Colonic mucosa (tissue), 4 donors: ENCODE measurements around the gene CEP152. TPM values are rescaled to one million over a fixed set of nuclear protein-coding genes. Genes with fewer than 3 reads are reported as not detected.

Experiments used
- DNase-seq: peaks from one replicate; pipeline ENCODE4 v3.0.0-alpha.2; 2020
- H3K27ac ChIP-seq: fragments of 200-600 bp; one replicate; pipeline ENCODE4 v1.8.0; 2021
- H3K27me3 ChIP-seq: fragments of 200-600 bp; one replicate; pipeline ENCODE4 v1.8.0; 2021
- H3K36me3 ChIP-seq: fragments of 200-600 bp; one replicate; pipeline ENCODE4 v1.8.0; 2021
- H3K4me1 ChIP-seq: fragments of 200-600 bp; one replicate; pipeline ENCODE4 v1.8.0; 2021; ENCODE audit warnings: mild to moderate bottlenecking
- H3K4me3 ChIP-seq: fragments of 200-600 bp; one replicate; pipeline ENCODE4 v1.8.0; 2021
- H3K9ac ChIP-seq, 2 donors: one replicate each; pipeline ENCODE4 v1.7.0; 2013; ENCODE audit warnings: control low read depth in 2 of 2, low read depth in 2 of 2, low read length in 2 of 2
- H3K9me3 ChIP-seq: fragments of 200-600 bp; one replicate; pipeline ENCODE4 v1.8.0; 2021
- CTCF ChIP-seq: fragments of 200-600 bp; IDR thresholded peaks from one replicate; pipeline ENCODE4 v1.8.0; 2022; ENCODE audit warnings: antibody characterized with exemption, mild to moderate bottlenecking
- intact Hi-C: fragments of 100-400 bp; cut with DNase I; formaldehyde crosslinking; loops from one replicate; pipeline ENCODE4 v1.14.1; 2022
- total RNA-seq, 2 donors: library from RNA; stranded (reverse); fragmentation: NEBNext Ultra II Directional in 1 of 2; extraction: Animal tissue kit (Norgen Biotek cat#: 25700) in 1 of 2; gene quantifications; one replicate each; pipeline ENCODE4 v1.2.1, GENCODE V29; 2021
- donor health status: healthy.
- donor health status: DM: no; HTN: no; CAD: no.
- donor health status: DM: no; HTN: no; CAD: no.

The CEP152 gene
- total RNA-seq, 2 donors from 2014 or later, result 4.8 to 11.8 TPM

GRCh38 chr15:48806151-48806550 is 4.7 kb downstream of the CEP152 start:
- Histone ChIP-seq H3K4me3 (no peak overlapping the region), H3K9me3 (no peaks in the 10 kb centered on the region), H3K4me1 (no peaks in the 10 kb centered on the region), H3K9ac (no peak overlapping the region), H3K27ac (no peak overlapping the region), H3K36me3 (no peaks in the 10 kb centered on the region), H3K27me3 (no peaks in the 10 kb centered on the region)
- no peak for TF ChIP-seq CTCF
- intact Hi-C loops, result no loop called here
- no peak for DNase-seq

- Histone ChIP-seq H3K4me3 (no peak overlapping the region), H3K27me3 (no peaks in the 10 kb centered on the region), H3K4me1 (no peaks in the 10 kb centered on the region), H3K27ac (no peak overlapping the region), H3K9me3 (no peaks in the 10 kb centered on the region), H3K36me3 (no peaks in the 10 kb centered on the region), H3K9ac (no peak overlapping the region)
- intact Hi-C loops, result no loop called here
- TF ChIP-seq CTCF, result no peak
- no peak for DNase-seq
Observed at GRCh38 chr15:48805591-48805990, 5.3 kb downstream of the CEP152 start.

- Histone ChIP-seq H3K27me3 (no peaks in the 10 kb centered on the region), H3K4me1 (no peaks in the 10 kb centered on the region), H3K36me3 (no peaks in the 10 kb centered on the region), H3K27ac (no peak overlapping the region), H3K4me3 (no peak overlapping the region), H3K9me3 (no peaks in the 10 kb centered on the region), H3K9ac (no peak overlapping the region)
- TF ChIP-seq CTCF, result no peak
- intact Hi-C loops, result no loop called here
- DNase-seq, result no peak
Observed at GRCh38 chr15:48803877-48804276, 7.0 kb downstream of the CEP152 start.

- no peak for DNase-seq
- no peak overlapping the region for H3K27ac ChIP-seq
- intact Hi-C loops, result no loop called here
- H3K4me1 ChIP-seq, result no peaks in the 10 kb centered on the region
- no peak for TF ChIP-seq CTCF
- H3K9me3 ChIP-seq, result no peaks in the 10 kb centered on the region
- H3K36me3 ChIP-seq, result no peaks in the 10 kb centered on the region
- no peak overlapping the region for H3K4me3 ChIP-seq
- H3K27me3 ChIP-seq, result no peaks in the 10 kb centered on the region
- H3K9ac ChIP-seq, result no peak overlapping the region
Observed at GRCh38 chr15:48802867-48803266, 8.0 kb downstream of the CEP152 start.

- H3K9me3 ChIP-seq, result no peaks in the 10 kb centered on the region
- no peaks in the 10 kb centered on the region for H3K27me3 ChIP-seq
- H3K27ac ChIP-seq, result no peak overlapping the region
- intact Hi-C loops, result no loop called here
- TF ChIP-seq CTCF, result no peak
- no peak for DNase-seq
- no peak overlapping the region for H3K4me3 ChIP-seq
- no peaks in the 10 kb centered on the region for H3K36me3 ChIP-seq
- no peaks in the 10 kb centered on the region for H3K4me1 ChIP-seq
- H3K9ac ChIP-seq, result no peak overlapping the region
Observed at GRCh38 chr15:48802257-48802656, 8.6 kb downstream of the CEP152 start.
